Hypothalamus (tissue), 51 donors: ENCODE data around the gene SRRM4.
A peak's percentile ranks its signal among the peaks of the same experiment; 100 is the strongest.
"Not testable (repeated sequence)": the region's sequence is repeated elsewhere in the genome, so short reads cannot be mapped to it uniquely, and the experiment has no call there.

Experiments used
- DNase-seq, 51 donors: peaks; one replicate each; lab custom pipeline; 2025; lab: John Stamatoyannopoulos, UW

The SRRM4 gene

DNA sequence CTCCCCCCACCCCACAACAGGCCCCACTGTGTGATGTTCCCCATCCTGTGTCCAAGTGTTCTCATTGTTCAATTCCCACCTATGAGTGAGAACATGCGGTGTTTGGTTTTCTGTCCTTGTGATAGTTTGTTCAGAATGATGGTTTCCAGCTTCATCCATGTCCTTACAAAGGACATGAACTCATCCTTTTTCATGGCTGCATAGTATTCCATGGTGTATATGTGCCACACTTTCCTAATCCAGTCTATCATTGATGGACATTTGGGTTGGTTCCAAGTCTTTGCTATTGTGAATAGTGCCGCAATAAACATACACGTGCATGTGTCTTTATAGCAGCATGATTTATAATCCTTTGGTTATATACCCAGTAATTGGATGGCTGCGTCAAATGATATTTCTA, 123.6 kb downstream of the SRRM4 start:
- not testable (repeated sequence) for DNase-seq

DNA sequence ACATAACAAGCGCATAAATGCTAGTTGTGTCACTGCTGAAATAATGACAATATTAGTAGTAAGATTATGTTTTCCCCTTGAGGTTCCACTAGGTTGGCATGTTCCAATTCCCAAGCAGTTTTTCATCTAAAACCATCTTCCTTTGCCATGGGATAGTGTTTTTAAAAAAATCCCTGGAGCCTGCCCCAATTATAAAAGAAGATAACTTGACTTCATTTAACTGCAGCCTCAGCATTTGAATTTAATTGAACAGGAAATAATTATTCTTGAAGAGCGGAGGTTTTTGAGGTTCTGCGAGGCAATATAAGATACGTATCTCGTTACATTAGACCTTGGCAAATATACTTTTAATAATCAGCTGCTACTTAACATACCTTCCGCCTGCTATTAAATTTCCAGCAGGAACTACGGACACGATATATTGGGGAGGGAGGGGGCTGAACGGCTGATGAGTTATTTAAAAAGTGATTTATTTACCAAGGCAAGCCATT, 132.2 kb downstream of the SRRM4 start:
- no peak for DNase-seq

DNA sequence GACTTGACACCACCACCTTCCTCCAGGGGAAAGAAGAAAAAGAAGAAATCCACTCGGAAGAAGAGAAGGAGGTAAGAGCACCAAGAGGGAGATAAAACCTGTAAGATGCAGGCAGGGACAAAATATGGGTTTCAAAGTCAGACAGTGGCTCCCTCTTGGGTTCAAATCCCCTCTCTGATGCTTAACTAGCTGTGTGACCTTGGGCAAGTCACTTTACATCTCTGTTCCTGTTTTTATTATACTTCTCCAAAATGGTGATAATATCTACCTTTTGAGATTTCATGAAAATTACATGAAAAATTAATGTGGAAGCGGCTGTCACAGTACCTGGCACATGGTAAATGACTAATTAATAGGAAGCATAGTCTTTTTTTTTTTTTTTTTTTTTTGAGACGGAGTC, 133.0 kb downstream of the SRRM4 start:
- DNase-seq = no peak

- DNase-seq = peak in 21 of 51 donors; percentile 0 to 43 (median 7)
These were observed 134.1 kb downstream of the SRRM4 start for GRCh38 chr12:119115296-119115905.

DNA sequence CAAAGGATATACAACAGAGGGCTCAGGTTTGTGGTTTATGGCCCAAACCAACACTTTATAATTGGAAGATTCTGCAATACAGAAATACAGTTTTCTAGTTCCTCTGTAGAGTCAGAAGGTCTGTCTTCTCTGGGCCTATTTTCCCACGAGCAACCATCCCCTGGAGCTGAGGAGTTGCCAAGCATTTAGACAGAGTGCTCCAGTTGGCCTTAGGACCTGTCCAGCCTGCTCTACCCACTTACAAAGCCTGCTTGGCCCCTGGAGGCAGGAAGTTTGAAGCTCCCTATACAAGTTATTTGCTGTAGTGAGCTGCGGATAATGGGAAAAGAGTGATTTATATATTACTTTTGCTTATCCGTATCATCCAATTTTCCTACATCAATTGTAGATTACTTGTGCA, 136.6 kb downstream of the SRRM4 start:
- peak in 7 of 51 donors; percentile 1 to 9 (median 5) for DNase-seq

DNA sequence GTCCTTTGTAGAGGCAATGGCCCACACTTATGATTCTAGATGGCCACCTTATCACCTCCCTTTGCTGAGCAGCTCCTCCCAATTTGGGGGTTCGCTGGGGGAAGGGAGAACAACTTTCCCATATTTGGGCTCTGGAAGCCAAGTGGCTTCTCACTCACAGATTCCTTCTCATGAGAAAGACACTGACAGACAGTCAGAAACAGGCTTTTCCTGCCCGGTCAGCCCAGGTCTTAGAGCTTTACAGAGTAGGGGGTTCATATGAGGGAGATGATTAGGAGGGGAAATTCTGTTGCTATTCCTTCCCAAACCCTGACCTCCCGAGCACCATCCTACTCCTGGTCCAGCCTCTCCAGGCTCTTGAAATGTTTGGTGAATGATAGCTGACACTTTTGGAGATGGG, 137.3 kb downstream of the SRRM4 start:
- DNase-seq = no peak

GRCh38 chr12:119122047-119122446, 140.7 kb downstream of the SRRM4 start:
- no peak for DNase-seq

GRCh38 chr12:119122751-119123150, 141.4 kb downstream of the SRRM4 start:
- no peak for DNase-seq

DNA sequence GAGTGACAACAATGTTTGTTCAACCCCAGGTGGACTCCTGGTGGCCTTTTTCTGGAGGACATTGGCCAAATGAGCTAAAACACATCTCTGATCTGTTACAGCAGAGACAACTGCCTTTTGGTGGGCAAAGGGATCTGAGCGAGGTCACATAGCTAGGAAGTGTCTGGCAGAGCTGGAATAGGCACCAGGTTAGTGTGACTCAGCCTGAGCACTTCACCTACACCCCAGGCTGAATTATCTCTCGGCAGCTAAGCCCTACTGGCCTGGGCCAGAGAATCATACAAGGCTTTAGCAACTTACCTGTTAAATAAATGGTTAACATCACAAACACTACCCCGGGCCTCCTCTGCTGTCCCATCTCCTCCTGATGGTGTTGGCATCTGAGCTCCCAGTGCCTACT, 147.2 kb downstream of the SRRM4 start:
- DNase-seq = no peak

GRCh38 chr12:119129827-119130434, 148.6 kb downstream of the SRRM4 start:
- no peak for DNase-seq

DNA sequence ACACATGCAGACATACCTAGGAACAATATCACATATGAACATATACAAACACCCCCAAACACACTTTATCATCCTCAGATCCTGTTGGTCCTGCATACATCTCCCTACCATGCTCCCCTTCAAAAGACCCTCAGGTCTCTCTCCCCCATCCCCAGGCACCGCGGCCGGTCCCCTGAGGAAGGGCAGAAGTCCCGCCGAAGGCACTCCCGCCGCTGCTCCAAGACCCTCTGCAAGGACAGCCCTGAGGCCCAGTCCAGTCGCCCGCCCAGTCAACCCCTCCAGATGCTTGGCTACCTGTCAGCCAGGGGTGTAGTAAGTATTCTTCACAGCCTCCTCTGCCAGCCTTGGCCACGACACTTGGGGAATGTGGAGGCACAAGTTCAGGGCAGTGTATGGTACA, 149.2 kb downstream of the SRRM4 start:
- no peak for DNase-seq

DNA sequence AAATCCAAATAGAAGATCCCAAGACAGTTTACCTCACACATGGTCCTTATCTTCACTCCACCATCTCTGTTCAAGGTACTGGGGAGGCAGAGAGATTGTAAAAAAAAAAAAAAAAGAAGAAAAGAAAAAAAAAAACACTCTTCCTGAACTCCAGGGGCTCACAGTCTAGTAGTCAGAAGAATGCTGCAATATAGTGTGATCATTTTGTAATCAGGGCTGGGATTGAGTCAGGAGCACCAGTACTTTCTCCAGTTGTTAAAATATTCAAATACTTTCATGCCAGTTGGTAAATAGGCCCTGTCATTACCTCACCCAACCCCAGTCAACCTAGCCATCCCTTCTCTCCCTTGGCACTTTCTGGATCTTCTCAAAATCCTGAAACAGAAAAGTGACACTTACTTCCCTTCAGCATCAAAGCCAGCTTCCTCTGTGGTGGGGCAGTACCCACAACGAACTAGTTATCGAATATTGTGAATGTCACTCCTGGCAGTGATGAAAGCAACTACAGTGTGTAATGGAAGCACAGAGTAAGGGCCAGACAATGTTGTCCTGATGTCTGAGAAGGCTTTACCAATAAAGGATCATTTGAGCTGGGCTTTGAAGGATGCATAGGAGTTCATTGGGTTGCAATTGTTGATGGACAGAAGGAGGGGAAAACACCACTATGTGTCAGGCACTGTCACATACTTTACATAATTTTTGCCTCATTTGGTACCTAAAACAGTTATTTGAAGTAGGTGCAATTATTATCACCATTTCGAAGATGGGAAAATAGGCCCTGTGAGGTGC, 153.1 kb downstream of the SRRM4 start:
- DNase-seq = no peak

GRCh38 chr12:119136811-119137410, 155.6 kb downstream of the SRRM4 start:
- DNase-seq = no peak

- DNase-seq = no peak
These were observed 158.1 kb downstream of the SRRM4 start for GRCh38 chr12:119139448-119139847.

DNA sequence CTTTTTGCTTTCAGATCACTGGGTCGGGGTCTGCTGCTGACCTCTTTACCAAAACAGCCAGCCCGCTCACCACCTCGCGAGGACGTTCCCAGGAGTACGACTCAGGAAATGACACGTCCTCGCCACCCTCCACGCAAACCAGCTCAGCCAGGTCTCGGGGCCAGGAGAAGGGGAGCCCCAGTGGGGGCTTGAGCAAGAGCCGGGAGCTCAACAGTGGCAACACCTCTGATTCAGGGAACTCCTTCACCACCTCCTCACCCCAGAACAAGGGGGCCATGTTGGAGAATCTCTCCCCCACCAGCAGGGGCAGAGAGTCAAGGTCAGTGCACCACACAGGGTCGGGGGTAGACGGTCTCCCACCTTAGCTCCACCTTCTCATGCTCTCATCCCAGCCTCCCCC, 164.0 kb downstream of the SRRM4 start:
- DNase-seq = no peak

GRCh38 chr12:119147847-119148448, 166.6 kb downstream of the SRRM4 start:
- DNase-seq = peak in 7 of 51 donors; percentile 5 to 60 (median 16)

DNA sequence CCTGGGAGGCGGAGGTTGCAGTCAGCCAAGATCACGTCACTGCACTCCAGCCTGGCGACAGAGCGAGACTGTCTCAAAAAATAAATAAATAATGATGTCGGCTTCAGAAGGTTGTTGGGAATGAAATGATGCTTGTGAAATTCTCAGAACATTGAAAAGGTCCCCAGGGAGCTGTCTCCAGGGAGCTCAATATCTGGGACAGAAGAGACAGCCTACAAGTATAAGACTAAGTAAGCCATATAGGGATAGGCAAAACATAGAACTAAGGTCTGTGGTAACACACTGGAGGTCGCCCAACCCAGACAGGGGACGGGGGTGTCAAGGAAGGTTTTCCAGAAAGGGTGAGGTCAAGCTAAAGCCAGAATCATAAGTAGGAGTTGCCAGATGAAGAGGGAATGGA, 167.9 kb downstream of the SRRM4 start:
- DNase-seq = no peak

DNA sequence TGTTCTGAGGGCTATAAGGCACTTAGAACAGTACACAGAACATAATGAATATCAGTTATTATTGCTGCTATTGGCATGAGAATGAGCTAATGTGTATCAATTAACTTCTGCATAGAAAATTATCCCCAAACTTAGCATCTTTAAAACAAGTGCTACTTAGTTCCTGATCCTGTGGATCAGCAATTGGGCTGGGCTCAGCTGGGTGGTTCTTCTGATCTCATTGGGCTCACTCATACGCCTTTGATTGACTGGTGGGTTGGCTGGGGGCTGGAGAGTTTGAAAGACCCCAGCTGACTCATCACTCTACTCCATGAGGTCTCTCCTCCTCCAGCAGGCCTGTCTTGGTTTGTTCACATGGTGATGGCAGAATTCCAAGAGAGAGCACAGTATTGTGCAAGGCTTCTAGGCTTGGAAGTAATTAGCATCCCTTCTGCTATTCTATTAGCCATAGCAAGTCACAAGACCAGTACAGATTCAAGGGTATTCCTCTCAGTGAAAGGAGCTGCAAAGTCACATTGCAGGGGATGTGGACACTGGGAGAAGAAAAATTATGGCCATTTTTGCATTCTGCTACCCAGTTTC, 170.2 kb downstream of the SRRM4 start:
- no peak for DNase-seq

GRCh38 chr12:119153477-119154434, 172.4 kb downstream of the SRRM4 start:
- DNase-seq = peak in 24 of 51 donors; percentile 1 to 50 (median 12)
